Measurements from ENCODE around the gene REEP6.

Gene REEP6

DNA sequence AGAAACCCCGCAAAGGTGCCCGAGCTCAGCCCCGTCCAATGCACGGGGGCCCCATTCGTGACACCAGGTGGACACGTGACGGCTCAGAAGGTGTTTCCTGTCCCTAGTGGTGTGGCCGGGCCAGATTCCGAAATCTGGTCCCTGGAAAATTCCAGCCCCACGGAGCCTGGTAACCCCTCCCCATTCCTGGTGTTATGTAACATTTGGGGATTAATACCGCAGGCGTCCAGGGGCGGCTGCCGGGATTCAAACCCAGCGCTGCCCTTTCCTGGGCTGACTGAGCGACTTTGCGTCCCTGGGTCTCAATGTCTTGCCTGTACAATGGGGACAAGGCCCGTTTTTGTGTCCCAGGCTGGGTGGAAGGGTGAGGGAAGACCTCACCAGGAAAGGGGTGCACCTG is 31.9 kb downstream of the REEP6 start:
- in situ Hi-C loops (cut with HindIII; ENCODE audit: low sequenced_read_pairs) = no loop called here
- TF ChIP-seq, protein P1, sequence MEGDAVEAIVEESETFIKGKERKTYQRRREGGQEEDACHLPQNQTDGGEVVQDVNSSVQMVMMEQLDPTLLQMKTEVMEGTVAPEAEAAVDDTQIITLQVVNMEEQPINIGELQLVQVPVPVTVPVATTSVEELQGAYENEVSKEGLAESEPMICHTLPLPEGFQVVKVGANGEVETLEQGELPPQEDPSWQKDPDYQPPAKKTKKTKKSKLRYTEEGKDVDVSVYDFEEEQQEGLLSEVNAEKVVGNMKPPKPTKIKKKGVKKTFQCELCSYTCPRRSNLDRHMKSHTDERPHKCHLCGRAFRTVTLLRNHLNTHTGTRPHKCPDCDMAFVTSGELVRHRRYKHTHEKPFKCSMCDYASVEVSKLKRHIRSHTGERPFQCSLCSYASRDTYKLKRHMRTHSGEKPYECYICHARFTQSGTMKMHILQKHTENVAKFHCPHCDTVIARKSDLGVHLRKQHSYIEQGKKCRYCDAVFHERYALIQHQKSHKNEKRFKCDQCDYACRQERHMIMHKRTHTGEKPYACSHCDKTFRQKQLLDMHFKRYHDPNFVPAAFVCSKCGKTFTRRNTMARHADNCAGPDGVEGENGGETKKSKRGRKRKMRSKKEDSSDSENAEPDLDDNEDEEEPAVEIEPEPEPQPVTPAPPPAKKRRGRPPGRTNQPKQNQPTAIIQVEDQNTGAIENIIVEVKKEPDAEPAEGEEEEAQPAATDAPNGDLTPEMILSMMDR (IDR thresholded peaks at IDR 0.05; ENCODE audit: low read depth, low read length, missing control alignments) = no peak
- H3K4me3 ChIP-seq (ENCODE audit: low read depth, low read length) = no peak overlapping the region
- no peak for DNase-seq (ENCODE audit: low read depth)

DNA sequence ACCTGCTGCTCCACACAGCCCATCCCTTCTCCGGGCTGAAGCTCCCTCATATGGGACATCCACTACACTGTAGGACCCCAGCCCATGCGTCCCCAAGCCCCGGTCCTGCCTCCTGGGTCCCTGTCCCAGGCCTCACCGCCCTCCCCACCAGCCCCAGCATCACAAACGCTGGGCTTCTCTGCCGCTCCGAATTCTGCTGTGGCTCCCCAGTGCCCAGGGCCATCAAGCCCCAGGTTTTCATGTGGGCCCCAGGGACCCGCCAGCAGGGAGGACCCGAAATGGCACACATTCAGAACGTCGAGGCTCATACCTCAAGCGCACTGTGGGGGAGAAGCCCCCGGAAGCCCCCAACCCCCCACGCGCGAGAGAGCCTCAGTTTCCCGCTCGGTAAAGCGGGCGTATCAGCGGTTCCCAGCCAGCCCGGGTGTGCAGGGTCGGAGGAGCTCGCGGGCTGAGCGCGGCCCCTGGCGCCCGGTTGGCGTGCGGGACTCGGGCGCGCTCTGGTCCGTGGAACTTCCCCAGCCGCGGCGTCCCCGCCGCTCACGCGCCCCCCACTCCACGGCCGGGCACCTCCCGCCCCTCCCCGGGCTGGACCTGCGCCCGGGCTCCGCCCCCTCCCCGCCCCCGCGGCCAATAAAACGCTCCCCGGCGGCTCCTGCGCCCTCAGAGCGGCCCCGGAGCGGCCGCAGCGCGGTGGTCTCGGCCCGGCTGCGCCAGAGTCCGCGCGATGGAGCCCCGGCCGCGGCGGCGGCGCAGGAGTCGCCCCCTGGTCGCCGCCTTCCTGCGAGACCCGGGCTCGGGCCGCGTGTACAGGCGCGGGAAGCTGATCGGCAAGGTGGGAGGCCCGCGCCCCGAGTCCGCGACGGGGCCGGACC is 32.7 kb downstream of the REEP6 start, which contains the start of gene PLK5:
PLK5 (plus strand) TSS at position 666 of the 875 bp plus-strand sequence. CDS start 2,920 bp downstream, outside the sequence.
- in situ Hi-C loops (cut with HindIII; ENCODE audit: low sequenced_read_pairs) = no loop called here
- no peak for DNase-seq (ENCODE audit: low read depth)
- H3K4me3 ChIP-seq (ENCODE audit: low read depth, low read length) = no peak within 1 kb of the TSS
- TF ChIP-seq, protein P1 (IDR thresholded peaks at IDR 0.05; ENCODE audit: low read depth, low read length, missing control alignments) = no peak

DNA sequence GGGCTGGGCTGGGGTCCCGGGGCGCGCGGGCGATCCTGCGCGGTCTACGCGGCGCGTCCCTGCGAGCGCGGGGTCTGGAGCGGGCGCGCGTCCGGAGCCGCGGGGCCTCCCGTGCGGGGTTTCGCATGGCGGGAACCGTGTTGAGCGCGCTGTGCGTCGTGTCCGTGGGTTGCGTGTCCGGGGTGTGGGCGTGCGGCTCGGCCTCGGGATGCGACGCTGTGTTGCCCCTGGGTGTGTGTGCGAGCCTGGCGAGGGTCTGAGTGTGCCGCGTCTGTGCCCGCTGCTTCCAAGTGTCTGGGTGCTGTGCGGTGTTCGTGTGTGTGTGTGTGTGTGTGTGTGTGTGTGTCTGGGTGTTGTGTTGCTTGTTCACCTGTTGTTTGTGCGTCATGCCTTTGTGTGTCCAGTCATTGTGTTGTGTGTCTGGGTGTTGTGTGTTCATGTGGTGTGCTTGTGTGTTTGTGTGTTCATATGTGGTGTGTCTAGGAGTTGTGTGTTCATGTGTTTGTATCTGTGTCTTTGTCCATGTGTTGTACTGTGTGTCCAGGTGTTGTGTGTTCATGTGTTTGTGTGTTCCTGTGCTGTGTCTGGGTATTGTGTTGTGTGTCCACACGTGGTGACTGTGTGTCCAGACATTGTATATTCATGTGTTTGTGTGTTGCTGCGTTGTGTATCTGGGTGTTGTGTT is 33.4 kb downstream of the REEP6 start:
- no peak overlapping the region for H3K4me3 ChIP-seq (ENCODE audit: low read depth, low read length)
- DNase-seq (ENCODE audit: low read depth) = no peak
- in situ Hi-C loops (cut with HindIII; ENCODE audit: low sequenced_read_pairs) = no loop called here
- TF ChIP-seq, protein P1 (IDR thresholded peaks at IDR 0.05; ENCODE audit: low read depth, low read length, missing control alignments) = no peak

- TF ChIP-seq, protein P1 (IDR thresholded peaks at IDR 0.05; ENCODE audit: low read depth, low read length, missing control alignments) = no peak
These were observed 34.0 kb downstream of the REEP6 start for GRCh38 chr19:1524972-1525325.

GRCh38 chr19:1525343-1525742 is 34.4 kb downstream of the REEP6 start:
- no peak overlapping the region for H3K4me3 ChIP-seq (ENCODE audit: low read depth, low read length)
- DNase-seq (ENCODE audit: low read depth) = no peak
- in situ Hi-C loops (cut with HindIII; ENCODE audit: low sequenced_read_pairs) = no loop called here
- TF ChIP-seq, protein P1 (IDR thresholded peaks at IDR 0.05; ENCODE audit: low read depth, low read length, missing control alignments) = no peak

More at GRCh38 chr19:1524972-1525325, 34.0 kb downstream of the REEP6 start:
- H3K4me3 ChIP-seq (ENCODE audit: low read depth, low read length) = no peak overlapping the region
- in situ Hi-C loops (cut with HindIII; ENCODE audit: low sequenced_read_pairs) = no loop called here
- no peak for DNase-seq (ENCODE audit: low read depth)

- TF ChIP-seq, protein P1 (IDR thresholded peaks at IDR 0.05; ENCODE audit: low read depth, low read length, missing control alignments) = no peak
- in situ Hi-C loops (cut with HindIII; ENCODE audit: low sequenced_read_pairs) = no loop called here
- no peak for DNase-seq (ENCODE audit: low read depth)
- no peak overlapping the region for H3K4me3 ChIP-seq (ENCODE audit: low read depth, low read length)
These were observed 35.2 kb downstream of the REEP6 start for GRCh38 chr19:1526066-1526778.

Data from astrocyte of the cerebellum (primary cell).